OCI-LY1 (cell line): Measurements from ENCODE around the gene SYNJ1.
A peak's percentile ranks its signal among the peaks of the same experiment; 100 is the strongest.
"Not testable (repeated sequence)": the region's sequence is repeated elsewhere in the genome, so short reads cannot be mapped to it uniquely, and the experiment has no call there.

Source experiments
- H2AFZ ChIP-seq: fragments of 200-600 bp; sonication (generic), shearing (Covaris generic); 2 replicates; pipeline ENCODE4 v1.6.0; 2014; ENCODE audit warnings: antibody characterized with exemption, mild to moderate bottlenecking, low read length
- H3F3A ChIP-seq: fragments of 200-600 bp; sonication (generic), shearing (Covaris generic); 2 replicates; pipeline ENCODE4 v1.6.0; 2014; ENCODE audit warnings: mild to moderate bottlenecking, antibody characterized with exemption, low read length, moderate library complexity; ENCODE audit not compliant: insufficient read depth
- H3K27ac ChIP-seq: fragments of 200-600 bp; sonication (generic); 2 replicates; pipeline ENCODE4 v1.5.1; 2014; ENCODE audit warnings: low read length, mixed run types, mild to moderate bottlenecking, low read depth; ENCODE audit not compliant: poor library complexity, severe bottlenecking
- H3K27me3 ChIP-seq: fragments of 200-600 bp; sonication (generic); 2 replicates; pipeline ENCODE4 v1.6.0; 2014; ENCODE audit warnings: antibody characterized with exemption, mild to moderate bottlenecking, low read length, moderate library complexity; ENCODE audit not compliant: insufficient read depth
- H3K36me3 ChIP-seq: fragments of 200-600 bp; sonication (generic); 2 replicates; pipeline ENCODE4 v1.6.1; 2014; ENCODE audit warnings: mild to moderate bottlenecking, antibody characterized with exemption, low read length, moderate library complexity, mixed read lengths; ENCODE audit not compliant: insufficient read depth
- H3K4me1 ChIP-seq: fragments of 200-600 bp; sonication (generic); 2 replicates; pipeline ENCODE4 v1.5.1; 2014; ENCODE audit warnings: mild to moderate bottlenecking, low read length, moderate library complexity; ENCODE audit not compliant: insufficient read depth, severe bottlenecking
- H3K4me2 ChIP-seq: fragments of 200-600 bp; sonication (generic), shearing (Covaris generic); 2 replicates; pipeline ENCODE4 v1.6.1; 2014; ENCODE audit warnings: low read length
- H3K4me3 ChIP-seq: fragments of 200-600 bp; sonication (generic); 2 replicates; pipeline ENCODE4 v1.5.1; 2014; ENCODE audit warnings: low read length, low read depth, mild to moderate bottlenecking, mixed read lengths; ENCODE audit not compliant: poor library complexity, severe bottlenecking
- H3K79me2 ChIP-seq: fragments of 200-600 bp; shearing (Covaris generic); 2 replicates; pipeline ENCODE4 v1.6.1; 2016; ENCODE audit warnings: mixed run types, low read length, mixed read lengths; ENCODE audit not compliant: insufficient read depth
- H3K9ac ChIP-seq: fragments of 200-600 bp; sonication (generic), shearing (Covaris generic); 2 replicates; pipeline ENCODE4 v1.6.1; 2014; ENCODE audit warnings: mild to moderate bottlenecking, low read length, mixed read lengths
- H3K9me2 ChIP-seq: fragments of 200-600 bp; sonication (generic), shearing (Covaris generic); 2 replicates; pipeline ENCODE4 v1.6.1; 2014; ENCODE audit warnings: low read depth, mild to moderate bottlenecking, low read length, mixed read lengths
- H3K9me3 ChIP-seq: fragments of 200-600 bp; shearing (Covaris generic); 2 replicates; pipeline ENCODE4 v1.6.1; 2014; ENCODE audit warnings: low read length, mixed read lengths
- H4K20me1 ChIP-seq: fragments of 200-600 bp; sonication (generic), shearing (Covaris generic); 2 replicates; pipeline ENCODE4 v1.6.0; 2016; ENCODE audit warnings: mild to moderate bottlenecking, low read length; ENCODE audit not compliant: insufficient read depth
- EZH2 ChIP-seq: fragments of 200-600 bp; sonication (generic), shearing (Covaris generic); IDR thresholded peaks from 2 replicates; pipeline ENCODE4 v1.8.0; 2017; ENCODE audit warnings: borderline replicate concordance, mixed run types, mild to moderate bottlenecking, antibody characterized with exemption, low read length, moderate library complexity, mixed read lengths
- TF ChIP-seq, protein P1 (sequence below): fragments of 200-600 bp; sonication (generic), shearing (Covaris generic); IDR thresholded peaks from 2 replicates; pipeline ENCODE4 v1.5.1; 2017; ENCODE audit warnings: mild to moderate bottlenecking, antibody characterized with exemption, low read length, moderate library complexity, mixed read lengths

Gene SYNJ1, protein sequence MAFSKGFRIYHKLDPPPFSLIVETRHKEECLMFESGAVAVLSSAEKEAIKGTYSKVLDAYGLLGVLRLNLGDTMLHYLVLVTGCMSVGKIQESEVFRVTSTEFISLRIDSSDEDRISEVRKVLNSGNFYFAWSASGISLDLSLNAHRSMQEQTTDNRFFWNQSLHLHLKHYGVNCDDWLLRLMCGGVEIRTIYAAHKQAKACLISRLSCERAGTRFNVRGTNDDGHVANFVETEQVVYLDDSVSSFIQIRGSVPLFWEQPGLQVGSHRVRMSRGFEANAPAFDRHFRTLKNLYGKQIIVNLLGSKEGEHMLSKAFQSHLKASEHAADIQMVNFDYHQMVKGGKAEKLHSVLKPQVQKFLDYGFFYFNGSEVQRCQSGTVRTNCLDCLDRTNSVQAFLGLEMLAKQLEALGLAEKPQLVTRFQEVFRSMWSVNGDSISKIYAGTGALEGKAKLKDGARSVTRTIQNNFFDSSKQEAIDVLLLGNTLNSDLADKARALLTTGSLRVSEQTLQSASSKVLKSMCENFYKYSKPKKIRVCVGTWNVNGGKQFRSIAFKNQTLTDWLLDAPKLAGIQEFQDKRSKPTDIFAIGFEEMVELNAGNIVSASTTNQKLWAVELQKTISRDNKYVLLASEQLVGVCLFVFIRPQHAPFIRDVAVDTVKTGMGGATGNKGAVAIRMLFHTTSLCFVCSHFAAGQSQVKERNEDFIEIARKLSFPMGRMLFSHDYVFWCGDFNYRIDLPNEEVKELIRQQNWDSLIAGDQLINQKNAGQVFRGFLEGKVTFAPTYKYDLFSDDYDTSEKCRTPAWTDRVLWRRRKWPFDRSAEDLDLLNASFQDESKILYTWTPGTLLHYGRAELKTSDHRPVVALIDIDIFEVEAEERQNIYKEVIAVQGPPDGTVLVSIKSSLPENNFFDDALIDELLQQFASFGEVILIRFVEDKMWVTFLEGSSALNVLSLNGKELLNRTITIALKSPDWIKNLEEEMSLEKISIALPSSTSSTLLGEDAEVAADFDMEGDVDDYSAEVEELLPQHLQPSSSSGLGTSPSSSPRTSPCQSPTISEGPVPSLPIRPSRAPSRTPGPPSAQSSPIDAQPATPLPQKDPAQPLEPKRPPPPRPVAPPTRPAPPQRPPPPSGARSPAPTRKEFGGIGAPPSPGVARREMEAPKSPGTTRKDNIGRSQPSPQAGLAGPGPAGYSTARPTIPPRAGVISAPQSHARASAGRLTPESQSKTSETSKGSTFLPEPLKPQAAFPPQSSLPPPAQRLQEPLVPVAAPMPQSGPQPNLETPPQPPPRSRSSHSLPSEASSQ (N-terminal part only)

DNA sequence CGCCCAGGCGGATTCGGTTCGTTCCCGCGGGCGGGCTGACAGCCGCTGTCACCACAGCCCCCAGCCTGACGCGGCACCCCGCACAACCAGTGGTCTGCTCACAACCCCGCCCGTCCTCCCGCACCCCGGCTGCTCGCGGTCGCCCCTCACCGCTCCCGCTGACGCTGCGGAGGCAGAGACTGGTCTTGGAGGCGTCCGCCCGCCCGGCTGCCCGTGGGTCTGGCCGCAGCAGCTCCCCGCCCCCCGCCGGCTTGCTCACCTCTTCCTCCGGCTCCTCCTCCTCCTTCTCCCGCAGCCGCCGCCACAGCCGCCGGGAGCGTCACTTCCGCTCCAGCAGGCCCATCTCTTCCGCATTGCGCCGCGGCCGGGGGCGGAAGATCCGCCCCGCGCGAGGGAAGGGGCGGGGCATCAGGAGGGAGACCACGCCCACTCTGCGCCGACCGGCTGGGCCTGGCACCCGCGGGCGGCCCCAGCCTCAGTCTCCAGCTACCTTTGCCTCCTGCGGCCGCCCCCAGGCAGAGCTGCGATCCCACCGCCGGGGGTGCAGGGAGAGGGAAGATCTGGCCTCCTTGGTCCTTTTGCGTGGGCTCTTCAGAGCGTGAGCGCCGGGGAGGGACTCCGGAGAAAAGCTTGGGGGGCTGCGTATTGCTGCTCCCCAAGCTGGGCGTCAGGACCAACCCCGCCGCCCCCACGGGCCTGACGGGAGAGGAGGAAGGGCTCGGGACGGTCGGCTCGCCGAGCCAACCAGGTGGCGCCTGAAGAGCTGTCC is at the start of gene SYNJ1:
SYNJ1 (minus strand) TSS at position 327 of the 769 bp plus-strand sequence. CDS start 1,118 bp downstream, outside the sequence.
- Histone ChIP-seq H3F3A (no peaks in the 10 kb centered on the region), H3K9ac (peak within 1 kb of the TSS; percentile 74), H3K27me3 (no peaks in the 10 kb centered on the region), H3K36me3 (peaks cover 3% of the 10 kb centered on the region; the same call in 1 of the 2 replicates), H3K9me3 (no peaks in the 10 kb centered on the region), H4K20me1 (no peaks in the 10 kb centered on the region), H2AFZ (no peak within 1 kb of the TSS), H3K4me2 (peak within 1 kb of the TSS; percentile 69), H3K27ac (no peak within 1 kb of the TSS), H3K4me3 (peak within 1 kb of the TSS; percentile 77), H3K79me2 (no peaks in the 10 kb centered on the region), H3K9me2 (no peaks in the 10 kb centered on the region), H3K4me1 (peaks cover 21% of the 10 kb centered on the region)
- no peak for TF ChIP-seq EZH2
- TF ChIP-seq, protein P1, sequence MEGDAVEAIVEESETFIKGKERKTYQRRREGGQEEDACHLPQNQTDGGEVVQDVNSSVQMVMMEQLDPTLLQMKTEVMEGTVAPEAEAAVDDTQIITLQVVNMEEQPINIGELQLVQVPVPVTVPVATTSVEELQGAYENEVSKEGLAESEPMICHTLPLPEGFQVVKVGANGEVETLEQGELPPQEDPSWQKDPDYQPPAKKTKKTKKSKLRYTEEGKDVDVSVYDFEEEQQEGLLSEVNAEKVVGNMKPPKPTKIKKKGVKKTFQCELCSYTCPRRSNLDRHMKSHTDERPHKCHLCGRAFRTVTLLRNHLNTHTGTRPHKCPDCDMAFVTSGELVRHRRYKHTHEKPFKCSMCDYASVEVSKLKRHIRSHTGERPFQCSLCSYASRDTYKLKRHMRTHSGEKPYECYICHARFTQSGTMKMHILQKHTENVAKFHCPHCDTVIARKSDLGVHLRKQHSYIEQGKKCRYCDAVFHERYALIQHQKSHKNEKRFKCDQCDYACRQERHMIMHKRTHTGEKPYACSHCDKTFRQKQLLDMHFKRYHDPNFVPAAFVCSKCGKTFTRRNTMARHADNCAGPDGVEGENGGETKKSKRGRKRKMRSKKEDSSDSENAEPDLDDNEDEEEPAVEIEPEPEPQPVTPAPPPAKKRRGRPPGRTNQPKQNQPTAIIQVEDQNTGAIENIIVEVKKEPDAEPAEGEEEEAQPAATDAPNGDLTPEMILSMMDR = no peak

DNA sequence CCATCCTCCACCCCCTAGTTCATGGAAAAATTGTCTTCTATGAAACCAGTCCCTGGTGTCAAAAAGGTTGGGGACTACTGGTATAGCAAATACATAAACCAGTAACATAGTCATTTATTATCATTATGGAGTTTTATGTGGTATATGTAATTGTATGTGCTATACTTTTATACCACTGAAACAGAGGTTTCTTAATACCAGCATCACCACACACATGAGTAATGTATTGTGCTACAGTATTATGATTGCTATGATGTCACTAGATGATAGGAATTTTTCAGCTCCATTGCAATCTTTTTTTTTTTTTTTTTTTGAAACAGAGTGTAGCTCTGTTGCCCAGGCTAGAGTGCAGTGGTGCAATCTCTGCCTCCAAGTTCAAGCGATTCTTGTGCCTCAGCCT is 49.5 kb upstream of the SYNJ1 start:
- no peak for TF ChIP-seq EZH2
- TF ChIP-seq, protein P1 = no peak
- Histone ChIP-seq H3K4me3 (no peak overlapping the region), H3K9me2 (no peaks in the 10 kb centered on the region), H3K4me2 (no peak overlapping the region), H3K36me3 (no peaks in the 10 kb centered on the region), H3F3A (no peaks in the 10 kb centered on the region), H4K20me1 (no peaks in the 10 kb centered on the region), H2AFZ (no peak overlapping the region), H3K9me3 (no peaks in the 10 kb centered on the region), H3K27me3 (no peaks in the 10 kb centered on the region), H3K9ac (no peak overlapping the region), H3K27ac (no peak overlapping the region), H3K4me1 (peaks cover 17% of the 10 kb centered on the region), H3K79me2 (no peaks in the 10 kb centered on the region)

DNA sequence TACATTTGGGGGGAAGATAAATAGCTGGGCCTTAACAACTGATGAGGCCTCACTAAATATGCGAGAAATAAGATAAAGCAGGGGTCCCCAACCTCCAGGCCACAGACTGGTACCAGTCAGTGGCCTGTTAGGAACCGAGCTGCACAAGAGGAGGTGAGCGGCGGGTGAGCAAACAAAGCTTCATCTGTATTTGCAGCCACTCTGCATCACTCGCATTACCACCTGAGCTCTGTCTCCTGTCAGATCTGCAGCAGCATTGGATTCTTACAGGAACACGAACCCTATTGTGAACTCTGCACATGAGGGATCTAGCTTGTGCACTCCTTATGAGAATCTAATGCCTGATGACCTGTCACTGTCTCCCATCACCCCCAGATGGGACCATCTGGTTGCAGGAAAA is 48.9 kb upstream of the SYNJ1 start:
- Histone ChIP-seq H3K4me1 (peaks cover 18% of the 10 kb centered on the region), H3K27me3 (no peaks in the 10 kb centered on the region), H2AFZ (no peak overlapping the region), H4K20me1 (no peaks in the 10 kb centered on the region), H3K9me3 (no peaks in the 10 kb centered on the region), H3K4me2 (no peak overlapping the region), H3K79me2 (no peaks in the 10 kb centered on the region), H3K9me2 (no peaks in the 10 kb centered on the region), H3K9ac (no peak overlapping the region), H3K27ac (no peak overlapping the region), H3F3A (no peaks in the 10 kb centered on the region), H3K36me3 (no peaks in the 10 kb centered on the region), H3K4me3 (no peak overlapping the region)
- TF ChIP-seq EZH2 = no peak
- TF ChIP-seq, protein P1 = no peak

DNA sequence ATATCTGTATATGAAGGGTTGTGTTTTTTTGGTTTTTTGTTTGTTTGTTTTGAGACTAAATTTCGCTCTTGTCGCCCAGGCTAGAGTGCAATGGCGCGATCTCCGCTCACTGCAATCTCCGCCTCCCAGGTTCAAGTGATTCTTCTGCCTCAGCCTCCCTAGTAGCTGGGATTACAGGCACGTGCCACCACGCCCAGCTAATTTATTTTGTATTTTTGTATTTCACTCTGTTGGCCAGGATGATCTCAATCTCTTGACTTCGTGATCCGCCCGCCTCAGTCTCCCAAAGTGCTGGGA is 45.2 kb upstream of the SYNJ1 start:
- H3K27me3 ChIP-seq, H3K9me3 ChIP-seq, H4K20me1 ChIP-seq, H2AFZ ChIP-seq, H3K9me2 ChIP-seq, H3F3A ChIP-seq: not testable (repeated sequence)
- Histone ChIP-seq H3K9ac (peak overlapping the region; percentile 77), H3K4me2 (peak overlapping the region; percentile 74), H3K27ac (peak overlapping the region; percentile 81), H3K4me1 (peaks cover 33% of the 10 kb centered on the region), H3K79me2 (peaks cover 31% of the 10 kb centered on the region), H3K36me3 (peaks cover 17% of the 10 kb centered on the region), H3K4me3 (peak overlapping the region; percentile 96)
